Endothelial cell of umbilical vein (primary cell): ENCODE measurements around the gene DGCR8. TPM values are rescaled to one million over a fixed set of nuclear protein-coding genes. Genes with fewer than 3 reads are reported as not detected.

Source experiments
- BruUV-seq: library from RNA; stranded (reverse); fragments of 400-500 nt; replicated peaks from 2 replicates; lab custom pipeline; 2021; lab: Mats Ljungman, UMichigan
- CTCF ChIA-PET: fragments of 300-600, 350-600 bp; sonication (Branson Sonifier 250); formaldehyde crosslinking; loops from one replicate; lab custom pipeline; 2021; ENCODE audit warnings: antibody characterized with exemption, inconsistent platforms; lab: Charles Lee
- POLR2A ChIA-PET: fragments of 300-600, 350-600 bp; sonication (Branson Sonifier 250); formaldehyde crosslinking; loops from one replicate; lab custom pipeline; 2021; ENCODE audit warnings: antibody characterized with exemption, inconsistent platforms; lab: Charles Lee
- DNase-seq: peaks from one replicate; pipeline ENCODE4 v3.0.0-alpha.2; 2011; ENCODE audit warnings: low read depth, low spot score
- FAIRE-seq: peaks from 2 replicates; lab custom pipeline; 2011; peaks lifted over from hg19 to GRCh38; lab: Jason Lieb, UNC
- H2AFZ ChIP-seq: 2 replicates; pipeline ENCODE4 v1.6.0; 2012; ENCODE audit warnings: low read depth, low read length, control low read depth, inconsistent platforms
- H3K27ac ChIP-seq: 2 replicates; pipeline ENCODE4 v1.5.1; 2011; ENCODE audit warnings: low read depth, mild to moderate bottlenecking, control low read depth, low read length, moderate library complexity; ENCODE audit not compliant: insufficient read depth
- H3K27me3 ChIP-seq, 2 experiments: 2 replicates each; pipeline versions ENCODE4 v1.6.0 to v1.6.1; 2011; ENCODE audit warnings: low read length in 2 of 2, mixed read lengths in 1 of 2; ENCODE audit not compliant: control insufficient read depth in 2 of 2, insufficient read depth in 2 of 2
- H3K36me3 ChIP-seq, 2 experiments: 2 replicates in 1 of 2; 3 replicates in 1 of 2; pipeline ENCODE4 v1.5.1; 2011; ENCODE audit warnings: low read length in 2 of 2, mild to moderate bottlenecking in 1 of 2, moderate library complexity in 1 of 2; ENCODE audit not compliant: control insufficient read depth in 2 of 2, insufficient read depth in 2 of 2; ENCODE audit errors: extremely low read depth in 1 of 2
- H3K4me1 ChIP-seq: 3 replicates; pipeline ENCODE4 v1.5.1; 2011; ENCODE audit warnings: mild to moderate bottlenecking, low read length; ENCODE audit not compliant: control insufficient read depth, insufficient read depth; ENCODE audit errors: extremely low read depth
- H3K4me2 ChIP-seq: 2 replicates; pipeline ENCODE4 v1.6.1; 2011; ENCODE audit warnings: low read length, control low read depth, mixed read lengths; ENCODE audit not compliant: insufficient read depth
- H3K4me3 ChIP-seq, 3 experiments: fragments of 200-600 bp in 1 of 3; sonication (generic), shearing (Covaris generic) in 1 of 3; replicated peaks in 1 of 3; 2 replicates each; pipeline ENCODE4 v1.5.1; 2011 to 2016; ENCODE audit warnings: control low read depth in 3 of 3, low read length in 3 of 3, mild to moderate bottlenecking in 2 of 3, inconsistent platforms in 1 of 3, low read depth in 1 of 3, moderate library complexity in 1 of 3; ENCODE audit not compliant: insufficient read depth in 1 of 3
- H3K79me2 ChIP-seq: 2 replicates; pipeline ENCODE4 v1.6.0; 2012; ENCODE audit warnings: low read length, inconsistent platforms; ENCODE audit not compliant: control insufficient read depth, insufficient read depth
- H3K9ac ChIP-seq: replicated peaks from 2 replicates; pipeline ENCODE3; 2011; ENCODE audit warnings: low read length, control low read depth; ENCODE audit not compliant: insufficient read depth; ENCODE audit errors: extremely low read depth
- H3K9me1 ChIP-seq: replicated peaks from 3 replicates; pipeline ENCODE4 v1.6.0; 2011; ENCODE audit warnings: mild to moderate bottlenecking, low read length; ENCODE audit not compliant: control insufficient read depth, insufficient read depth; ENCODE audit errors: extremely low read depth
- H3K9me3 ChIP-seq: replicated peaks from 2 replicates; pipeline ENCODE4 v1.5.1; 2012; ENCODE audit warnings: low read length, inconsistent platforms; ENCODE audit not compliant: control insufficient read depth, insufficient read depth
- H4K20me1 ChIP-seq: replicated peaks from 2 replicates; pipeline ENCODE3; 2011; ENCODE audit warnings: mild to moderate bottlenecking, low read length; ENCODE audit not compliant: control insufficient read depth, insufficient read depth; ENCODE audit errors: extremely low read depth
- FOS ChIP-seq: IDR thresholded peaks from 2 replicates; pipeline ENCODE4 v1.6.1; 2011; ENCODE audit warnings: mild to moderate bottlenecking, low read length, moderate library complexity, borderline replicate concordance; ENCODE audit not compliant: insufficient read depth
- GATA2 ChIP-seq: IDR thresholded peaks from 2 replicates; pipeline ENCODE4 v1.7.0; 2011; ENCODE audit warnings: low read depth, mild to moderate bottlenecking, moderate library complexity, mixed read lengths, low read length; ENCODE audit not compliant: insufficient read length, insufficient read depth
- MAX ChIP-seq: IDR thresholded peaks from 2 replicates; pipeline ENCODE4 v1.6.1; 2011; ENCODE audit not compliant: insufficient read depth, insufficient read length
- MYC ChIP-seq: IDR thresholded peaks from one replicate; pipeline ENCODE4 v1.6.1; 2011; ENCODE audit warnings: mild to moderate bottlenecking, low read depth, low read length
- POLR2A ChIP-seq: IDR thresholded peaks from 2 replicates; pipeline ENCODE4 v1.6.1; 2012; ENCODE audit warnings: low read depth, mild to moderate bottlenecking, control low read depth, low read length
- POLR2AphosphoS5 ChIP-seq: IDR thresholded peaks from 2 replicates; pipeline ENCODE4 v1.6.1; 2012; ENCODE audit warnings: low read depth, mild to moderate bottlenecking, control low read depth, low read length, moderate library complexity; ENCODE audit not compliant: insufficient read depth
- dilution Hi-C: fragments of 300-500 bp; cut with MboI; formaldehyde crosslinking; loops from one replicate; pipeline ENCODE4 v1.15.0; 2019; ENCODE audit warnings: low sequenced_read_pairs; ENCODE audit not compliant: extremely low pct_ligation_motif_present
- intact Hi-C: fragments of 100-400 bp; cut with micrococcal nuclease; formaldehyde crosslinking; loops from one replicate; pipeline ENCODE4 v1.10.0; 2022
- polyA plus RNA-seq, 4 experiments: library from polyadenylated mRNA; depleted of rRNA in 3 of 4; stranded (reverse) in 3 of 4; unstranded in 1 of 4; fragments of >200 nt; gene quantifications; 2 replicates each; pipeline versions ENCODE4 v1.2.1 to v1.2.3, GENCODE V29; 2011 to 2012; ENCODE audit warnings: missing spikeins in 1 of 4
- total RNA-seq: library from RNA; stranded (reverse); gene quantifications from 2 replicates; pipeline ENCODE4 v1.2.3, GENCODE V29; 2021
- TF ChIP-seq, protein P1 (sequence below), 2 donors: IDR thresholded peaks; 1 replicate in 1 of 2; 2 replicates in 1 of 2; pipeline ENCODE4 v1.5.1; 2011; ENCODE audit warnings: low read length in 2 of 2, mild to moderate bottlenecking in 2 of 2, moderate library complexity in 2 of 2, control low read depth in 1 of 2, inconsistent platforms in 1 of 2, low read depth in 1 of 2; ENCODE audit not compliant: insufficient read depth in 1 of 2; ENCODE audit errors: extremely low read depth in 1 of 2

Gene DGCR8
- total and polyA plus RNA-seq, 2 donors (not counting 3 experiments of a cell fraction or from before 2014, with no cell fraction given), result 32.7 to 64.2 TPM

DNA sequence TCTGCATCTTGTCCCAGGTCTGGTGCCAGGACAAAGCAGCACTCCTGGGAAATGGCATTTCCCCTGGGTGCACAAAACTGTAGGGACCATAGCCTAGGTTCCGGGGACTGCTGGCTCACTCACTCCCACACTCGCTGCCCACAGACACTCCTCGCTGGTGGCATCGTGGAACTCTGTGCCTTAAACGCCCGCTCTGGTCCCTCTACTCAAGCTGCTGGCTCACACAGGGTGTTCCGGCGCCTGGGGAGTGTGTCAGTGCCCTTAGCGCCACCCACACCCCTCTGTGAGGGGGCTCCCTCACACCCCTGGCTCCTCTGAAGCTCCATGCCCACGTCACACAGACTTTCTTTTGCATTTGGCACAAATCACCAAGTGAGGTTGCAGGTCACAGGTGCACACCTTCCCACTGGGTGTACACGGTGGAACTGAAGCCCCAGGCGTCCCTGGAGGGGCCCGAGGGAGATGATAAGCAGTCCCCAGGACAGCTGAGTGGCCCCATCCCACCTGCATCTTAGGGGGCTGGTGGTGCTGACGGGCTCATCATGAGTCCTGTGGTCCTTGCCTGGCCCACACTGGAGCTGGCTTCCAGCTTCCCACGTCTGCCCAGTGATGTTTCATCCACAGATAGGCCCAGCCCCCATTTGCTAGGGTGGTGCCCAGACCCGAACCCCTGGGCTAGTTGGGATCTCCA is 23.2 kb upstream of the DGCR8 start:
- Histone ChIP-seq H2AFZ (no peak overlapping the region), H3K4me1 (peaks cover under 1% of the 10 kb centered on the region), H3K9ac (no peak overlapping the region), H3K9me3 (no peaks in the 10 kb centered on the region), H3K4me2 (no peak overlapping the region), H3K79me2 (no peaks in the 10 kb centered on the region), H3K36me3 (peaks cover 0 to 36% of the 10 kb centered on the region in 2 experiments), H3K27me3 (no peaks in the 10 kb centered on the region), H3K9me1 (no peaks in the 10 kb centered on the region), H3K4me3 (no peak overlapping the region), H3K27ac (no peak overlapping the region), H4K20me1 (no peaks in the 10 kb centered on the region)
- POLR2A ChIA-PET, result no interaction called here
- CTCF ChIA-PET, result interaction anchor here (0.8 to 1.2 kb wide), 2 partner anchors 19 to 43 kb away, joined by 3 read pairs; no protein-coding TSS in a partner anchor
- FAIRE-seq (no peak), DNase-seq (no peak)
- dilution Hi-C loops (no loop called here), intact Hi-C loops (no loop called here)
- BruUV-seq, result no TSS peak
- TF ChIP-seq, protein P1, sequence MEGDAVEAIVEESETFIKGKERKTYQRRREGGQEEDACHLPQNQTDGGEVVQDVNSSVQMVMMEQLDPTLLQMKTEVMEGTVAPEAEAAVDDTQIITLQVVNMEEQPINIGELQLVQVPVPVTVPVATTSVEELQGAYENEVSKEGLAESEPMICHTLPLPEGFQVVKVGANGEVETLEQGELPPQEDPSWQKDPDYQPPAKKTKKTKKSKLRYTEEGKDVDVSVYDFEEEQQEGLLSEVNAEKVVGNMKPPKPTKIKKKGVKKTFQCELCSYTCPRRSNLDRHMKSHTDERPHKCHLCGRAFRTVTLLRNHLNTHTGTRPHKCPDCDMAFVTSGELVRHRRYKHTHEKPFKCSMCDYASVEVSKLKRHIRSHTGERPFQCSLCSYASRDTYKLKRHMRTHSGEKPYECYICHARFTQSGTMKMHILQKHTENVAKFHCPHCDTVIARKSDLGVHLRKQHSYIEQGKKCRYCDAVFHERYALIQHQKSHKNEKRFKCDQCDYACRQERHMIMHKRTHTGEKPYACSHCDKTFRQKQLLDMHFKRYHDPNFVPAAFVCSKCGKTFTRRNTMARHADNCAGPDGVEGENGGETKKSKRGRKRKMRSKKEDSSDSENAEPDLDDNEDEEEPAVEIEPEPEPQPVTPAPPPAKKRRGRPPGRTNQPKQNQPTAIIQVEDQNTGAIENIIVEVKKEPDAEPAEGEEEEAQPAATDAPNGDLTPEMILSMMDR (IDR thresholded peaks at IDR 0.05; ENCODE audit: extremely low read depth in 1 of 2, insufficient read depth in 1 of 2, low read depth in 1 of 2, low read length in 2 of 2), result no peak

- no peaks in the 10 kb centered on the region for H3K9me3 ChIP-seq
- no peak overlapping the region for H3K4me2 ChIP-seq
- FAIRE-seq (no peak), DNase-seq (no peak)
- H3K9ac ChIP-seq, result no peak overlapping the region
- BruUV-seq, result no TSS peak
- ChIA-PET CTCF (interaction anchor here (0.8 kb wide), 1 partner anchor 44 kb away, joined by 3 read pairs; no protein-coding TSS in a partner anchor), POLR2A (no interaction called here)
- dilution Hi-C loops, result no loop called here
- H3K27me3 ChIP-seq, result no peaks in the 10 kb centered on the region
- intact Hi-C loops, result no loop called here
- H3K4me3 ChIP-seq, result no peak overlapping the region
- H2AFZ ChIP-seq, result no peak overlapping the region
- H4K20me1 ChIP-seq, result no peaks in the 10 kb centered on the region
- no peaks in the 10 kb centered on the region for H3K9me1 ChIP-seq
- peaks cover 0 to 30% of the 10 kb centered on the region in 2 experiments for H3K36me3 ChIP-seq
- H3K27ac ChIP-seq, result no peak overlapping the region
- TF ChIP-seq POLR2AphosphoS5, result no peak
- TF ChIP-seq FOS, result no peak
- TF ChIP-seq MAX, result no peak
- TF ChIP-seq GATA2, result no peak
- no peak for TF ChIP-seq MYC
- no peak for TF ChIP-seq POLR2A
- peaks cover 9% of the 10 kb centered on the region for H3K4me1 ChIP-seq
- no peaks in the 10 kb centered on the region for H3K79me2 ChIP-seq
Measured at GRCh38 chr22:20057596-20058268, 22.3 kb upstream of the DGCR8 start.
